Nephron progenitor cell (in vitro differentiated cells): ENCODE measurements around the gene ZSWIM3.

ENCODE experiments used
- DNase-seq: peaks from one replicate; pipeline ENCODE4 v3.0.0; 2021
- H3K27ac Mint-ChIP-seq: 2 replicates; pipeline ENCODE4 v1.8.0; 2021; ENCODE audit warnings: mild to moderate bottlenecking, moderate library complexity, mixed read lengths
- H3K27me3 Mint-ChIP-seq: 2 replicates; pipeline ENCODE4 v1.8.0; 2021; ENCODE audit warnings: mild to moderate bottlenecking, low read depth, mixed read lengths; ENCODE audit not compliant: poor library complexity
- H3K36me3 Mint-ChIP-seq: 2 replicates; pipeline ENCODE4 v1.8.0; 2021; ENCODE audit warnings: low read depth, mixed read lengths
- H3K4me1 Mint-ChIP-seq: 2 replicates; pipeline ENCODE4 v1.8.0; 2021; ENCODE audit warnings: mixed read lengths
- H3K4me3 Mint-ChIP-seq: 2 replicates; pipeline ENCODE4 v1.8.0; 2021; ENCODE audit warnings: mild to moderate bottlenecking, moderate library complexity, mixed read lengths
- H3K9me3 Mint-ChIP-seq: 2 replicates; pipeline ENCODE4 v1.8.0; 2021; ENCODE audit warnings: mild to moderate bottlenecking, moderate library complexity, mixed read lengths
- TF ChIP-seq, protein P1 (sequence below): fragments of 200-600 bp; sonication (generic); IDR thresholded peaks from 2 replicates; pipeline ENCODE4 v1.5.0; 2021; ENCODE audit warnings: antibody characterized with exemption

Gene ZSWIM3

DNA sequence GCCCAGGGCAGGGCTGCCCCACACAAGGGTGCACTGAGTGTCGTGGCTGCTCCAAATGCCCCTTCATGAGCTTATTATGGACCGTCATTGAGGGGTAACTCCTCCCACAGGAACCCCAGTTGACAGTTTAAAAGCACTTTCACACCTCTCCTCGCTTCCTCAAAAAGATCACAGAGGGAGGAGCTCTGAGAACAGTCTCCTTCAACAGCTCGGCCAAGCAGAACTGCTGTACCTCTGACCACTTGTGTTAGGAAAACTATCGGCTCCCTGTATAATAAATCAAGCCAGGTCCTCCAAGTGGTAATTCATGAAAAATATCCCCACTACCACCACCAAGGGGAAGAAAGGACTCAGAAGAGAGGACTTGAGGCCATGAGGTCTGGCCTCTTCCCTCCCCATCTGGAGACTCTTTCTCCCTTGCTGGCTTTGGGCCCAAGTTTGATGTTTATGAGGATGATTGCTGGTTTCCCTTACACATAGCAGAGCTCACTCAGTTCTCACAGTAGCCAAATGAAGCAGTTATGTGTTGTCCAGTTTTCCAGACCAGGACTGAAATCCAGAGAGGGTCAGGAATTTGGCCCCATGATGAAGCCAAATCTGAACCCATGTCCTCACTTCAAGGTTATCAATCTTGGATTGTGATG lies 15.1 kb upstream of the ZSWIM3 start:
- H3K27me3 Mint-ChIP-seq = no peaks in the 10 kb centered on the region
- H3K27ac Mint-ChIP-seq = peak overlapping the region; percentile 74
- H3K4me3 Mint-ChIP-seq = no peak overlapping the region
- TF ChIP-seq, protein P1, sequence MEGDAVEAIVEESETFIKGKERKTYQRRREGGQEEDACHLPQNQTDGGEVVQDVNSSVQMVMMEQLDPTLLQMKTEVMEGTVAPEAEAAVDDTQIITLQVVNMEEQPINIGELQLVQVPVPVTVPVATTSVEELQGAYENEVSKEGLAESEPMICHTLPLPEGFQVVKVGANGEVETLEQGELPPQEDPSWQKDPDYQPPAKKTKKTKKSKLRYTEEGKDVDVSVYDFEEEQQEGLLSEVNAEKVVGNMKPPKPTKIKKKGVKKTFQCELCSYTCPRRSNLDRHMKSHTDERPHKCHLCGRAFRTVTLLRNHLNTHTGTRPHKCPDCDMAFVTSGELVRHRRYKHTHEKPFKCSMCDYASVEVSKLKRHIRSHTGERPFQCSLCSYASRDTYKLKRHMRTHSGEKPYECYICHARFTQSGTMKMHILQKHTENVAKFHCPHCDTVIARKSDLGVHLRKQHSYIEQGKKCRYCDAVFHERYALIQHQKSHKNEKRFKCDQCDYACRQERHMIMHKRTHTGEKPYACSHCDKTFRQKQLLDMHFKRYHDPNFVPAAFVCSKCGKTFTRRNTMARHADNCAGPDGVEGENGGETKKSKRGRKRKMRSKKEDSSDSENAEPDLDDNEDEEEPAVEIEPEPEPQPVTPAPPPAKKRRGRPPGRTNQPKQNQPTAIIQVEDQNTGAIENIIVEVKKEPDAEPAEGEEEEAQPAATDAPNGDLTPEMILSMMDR = no peak
- H3K9me3 Mint-ChIP-seq = no peaks in the 10 kb centered on the region
- H3K4me1 Mint-ChIP-seq = peaks cover 12% of the 10 kb centered on the region
- H3K36me3 Mint-ChIP-seq = peaks cover 28% of the 10 kb centered on the region
- no peak for DNase-seq

DNA sequence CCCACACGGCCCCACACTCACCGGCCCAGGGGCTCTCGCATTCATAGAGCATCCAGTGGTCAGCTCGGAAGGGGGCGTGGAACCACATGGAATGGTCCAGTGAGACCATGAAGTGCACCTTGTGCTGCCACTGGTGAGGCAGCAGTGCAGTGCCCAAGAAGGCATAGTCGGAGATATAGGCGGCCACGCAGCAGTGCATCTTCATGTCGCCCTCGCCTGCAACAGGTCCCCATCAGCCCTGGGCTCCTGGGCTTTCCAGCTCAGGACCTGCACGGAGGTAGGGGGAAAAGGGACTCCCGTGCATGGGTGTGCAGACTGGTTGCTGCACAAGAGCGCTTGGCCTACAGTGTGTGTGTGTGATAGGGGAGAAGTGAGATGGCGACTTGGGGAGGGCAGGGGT lies 13.9 kb upstream of the ZSWIM3 start:
- no peaks in the 10 kb centered on the region for H3K9me3 Mint-ChIP-seq
- peaks cover 12% of the 10 kb centered on the region for H3K4me1 Mint-ChIP-seq
- H3K27me3 Mint-ChIP-seq = no peaks in the 10 kb centered on the region
- no peak overlapping the region for H3K4me3 Mint-ChIP-seq
- peak overlapping the region; percentile 32 for H3K27ac Mint-ChIP-seq
- TF ChIP-seq, protein P1 = no peak
- no peak for DNase-seq
- H3K36me3 Mint-ChIP-seq = peaks cover 28% of the 10 kb centered on the region

DNA sequence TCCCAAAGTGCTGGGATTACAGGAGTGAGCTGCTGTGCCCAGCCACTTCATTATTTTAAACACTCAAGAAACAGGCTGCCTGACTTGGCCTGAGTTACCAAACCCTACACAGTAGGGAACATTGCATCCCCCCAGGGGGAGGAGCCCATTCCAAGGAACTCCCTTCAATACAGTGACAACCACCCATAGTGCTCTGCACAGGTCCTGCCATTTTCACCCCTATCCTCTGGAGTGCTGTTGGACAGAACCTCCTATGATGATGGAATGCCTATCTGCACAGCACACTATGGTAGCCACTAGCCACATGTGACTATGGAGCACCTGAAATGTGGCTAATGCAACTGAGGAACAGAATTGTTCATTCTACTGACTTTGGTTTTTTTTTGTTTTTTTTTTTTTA lies 12.0 kb upstream of the ZSWIM3 start:
- Mint-ChIP-seq H3K4me3 (no peak overlapping the region), H3K4me1 (peaks cover 12% of the 10 kb centered on the region), H3K27ac (no peak overlapping the region), H3K27me3 (no peaks in the 10 kb centered on the region), H3K9me3 (no peaks in the 10 kb centered on the region), H3K36me3 (peaks cover 30% of the 10 kb centered on the region)
- DNase-seq = no peak
- TF ChIP-seq, protein P1 = no peak

DNA sequence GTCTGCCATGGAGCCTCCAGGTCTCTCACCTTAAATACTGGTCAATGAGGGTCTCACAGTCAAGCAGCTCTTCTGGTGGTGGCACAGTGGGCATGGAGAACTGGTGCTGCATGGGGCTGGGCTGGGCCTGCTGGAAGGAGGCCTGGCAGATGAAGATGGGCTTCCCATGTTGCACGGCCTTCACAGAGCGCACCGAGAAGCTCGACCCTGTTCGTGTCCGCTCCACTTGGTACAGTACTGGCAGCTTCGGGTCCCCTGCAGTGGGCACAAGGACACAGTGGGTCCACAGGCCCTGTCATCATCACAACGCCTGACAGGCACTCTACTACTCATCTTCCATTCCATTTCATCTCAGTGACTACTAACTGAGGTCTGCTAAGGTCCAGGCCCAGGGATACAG lies 9.0 kb upstream of the ZSWIM3 start:
- H3K27me3 Mint-ChIP-seq = no peaks in the 10 kb centered on the region
- peaks cover 30% of the 10 kb centered on the region for H3K36me3 Mint-ChIP-seq
- TF ChIP-seq, protein P1 = no peak
- H3K4me1 Mint-ChIP-seq = peaks cover 4% of the 10 kb centered on the region
- DNase-seq = no peak
- no peaks in the 10 kb centered on the region for H3K9me3 Mint-ChIP-seq
- no peak overlapping the region for H3K4me3 Mint-ChIP-seq
- H3K27ac Mint-ChIP-seq = no peak overlapping the region

DNA sequence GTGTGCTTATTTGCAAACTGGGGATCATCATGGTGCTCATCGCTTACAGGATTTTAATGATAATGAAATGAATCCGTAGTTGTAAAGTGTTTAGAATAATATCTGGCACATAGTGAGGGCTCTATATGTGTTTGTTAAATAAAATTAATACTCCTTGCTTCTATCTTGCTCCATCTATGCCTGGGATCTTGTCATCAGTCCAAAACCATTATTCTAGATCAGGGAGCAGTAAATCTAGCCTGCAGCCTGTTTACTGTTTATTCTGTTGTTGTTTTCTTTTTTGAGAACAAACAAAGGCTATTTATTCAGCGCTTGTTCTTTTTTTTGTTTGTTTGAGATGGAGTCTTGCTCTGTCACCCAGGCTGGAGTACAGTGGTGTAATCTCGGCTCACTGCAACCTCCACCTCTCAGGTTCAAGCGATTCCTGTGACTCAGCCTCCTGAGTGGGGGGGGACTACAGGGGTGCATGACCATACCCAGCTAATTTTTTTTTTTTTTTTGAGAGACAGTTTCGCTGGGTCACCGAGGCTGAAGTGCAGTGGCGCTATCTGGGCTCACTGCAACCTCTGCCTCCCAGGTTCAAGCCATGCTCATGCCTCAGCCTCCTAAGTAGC lies 8.3 kb upstream of the ZSWIM3 start:
- Mint-ChIP-seq H3K27ac (no peak overlapping the region), H3K36me3 (peaks cover 32% of the 10 kb centered on the region), H3K4me1 (peaks cover 4% of the 10 kb centered on the region), H3K9me3 (no peaks in the 10 kb centered on the region), H3K27me3 (no peaks in the 10 kb centered on the region), H3K4me3 (no peak overlapping the region)
- no peak for DNase-seq
- TF ChIP-seq, protein P1 = no peak

DNA sequence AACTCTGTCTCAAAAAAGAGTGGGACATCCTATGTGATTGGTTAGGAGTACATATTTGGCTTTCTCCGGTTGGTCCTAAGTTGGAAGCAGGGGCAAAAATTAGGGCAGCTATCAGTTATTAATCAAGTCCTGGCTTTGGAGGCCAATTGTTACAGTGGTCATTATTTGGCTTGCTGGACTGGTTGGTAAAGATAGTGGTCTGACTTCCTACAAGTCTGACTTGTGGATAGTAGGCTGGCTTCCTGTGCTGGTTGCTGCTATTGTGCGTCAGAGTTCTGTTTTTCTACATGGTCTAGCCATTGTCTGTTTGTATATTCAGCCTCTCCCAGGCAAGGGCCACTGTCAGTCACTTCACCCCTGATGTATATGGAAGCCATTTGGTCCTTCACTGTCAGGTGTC lies 7.2 kb upstream of the ZSWIM3 start:
- no peaks in the 10 kb centered on the region for H3K9me3 Mint-ChIP-seq
- H3K27me3 Mint-ChIP-seq = no peaks in the 10 kb centered on the region
- TF ChIP-seq, protein P1 = no peak
- H3K36me3 Mint-ChIP-seq = peaks cover 34% of the 10 kb centered on the region
- H3K4me3 Mint-ChIP-seq = no peak overlapping the region
- no peak for DNase-seq
- no peak overlapping the region for H3K27ac Mint-ChIP-seq
- H3K4me1 Mint-ChIP-seq = peaks cover 14% of the 10 kb centered on the region
